Neural cell (in vitro differentiated cells): Measurements from ENCODE around the gene CDK2AP2. TPM values are rescaled to one million over a fixed set of nuclear protein-coding genes. Genes with fewer than 3 reads are reported as not detected.

Experiments used
- H2AFZ ChIP-seq: fragments of 200-600, 300-800 bp; sonication (generic), shearing (Covaris generic); 2 replicates; pipeline ENCODE4 v1.6.0; 2014; ENCODE audit warnings: low read depth, mild to moderate bottlenecking, antibody characterized with exemption, low read length, moderate library complexity
- H3F3A ChIP-seq: fragments of 200-600 bp; shearing (Covaris generic); 2 replicates; pipeline ENCODE4 v1.6.1; 2016; ENCODE audit warnings: mild to moderate bottlenecking, moderate library complexity, mixed read lengths, antibody characterized with exemption, low read length; ENCODE audit not compliant: insufficient read depth, poor library complexity, severe bottlenecking
- H3K27ac ChIP-seq: fragments of 200-600, 300-800 bp; sonication (generic), shearing (Covaris generic); 2 replicates; pipeline ENCODE4 v1.5.1; 2014; ENCODE audit warnings: mild to moderate bottlenecking, low read length, moderate library complexity
- H3K27me3 ChIP-seq: fragments of 300-800, 200-600 bp; sonication (generic), shearing (Covaris generic); 2 replicates; pipeline ENCODE4 v1.6.0; 2014; ENCODE audit warnings: mild to moderate bottlenecking, low read depth, low read length, moderate library complexity; ENCODE audit not compliant: insufficient read depth
- H3K36me3 ChIP-seq: fragments of 300-800, 200-600 bp; sonication (generic), shearing (Covaris generic); 2 replicates; pipeline ENCODE4 v1.5.1; 2014; ENCODE audit warnings: mild to moderate bottlenecking, antibody characterized with exemption, low read length, moderate library complexity; ENCODE audit not compliant: insufficient read depth
- H3K4me2 ChIP-seq: fragments of 300-800, 200-600 bp; sonication (generic), shearing (Covaris generic); 2 replicates; pipeline ENCODE4 v1.6.0; 2014; ENCODE audit warnings: mild to moderate bottlenecking, low read length
- H3K4me3 ChIP-seq: fragments of 300-800, 200-600 bp; sonication (generic), shearing (Covaris generic); 2 replicates; pipeline ENCODE4 v1.5.1; 2014; ENCODE audit warnings: mild to moderate bottlenecking, low read length, moderate library complexity
- H3K79me2 ChIP-seq: fragments of 200-600 bp; shearing (Covaris generic); replicated peaks from 2 replicates; pipeline ENCODE4 v1.6.0; 2014; ENCODE audit warnings: mild to moderate bottlenecking, low read length, moderate library complexity; ENCODE audit not compliant: insufficient read depth
- H3K9ac ChIP-seq: fragments of 300-800, 200-600 bp; sonication (generic), shearing (Covaris generic); 2 replicates; pipeline ENCODE4 v1.6.1; 2016; ENCODE audit warnings: mild to moderate bottlenecking, low read length, mixed read lengths
- H3K9me2 ChIP-seq: fragments of 200-600 bp; shearing (Covaris generic); 2 replicates; pipeline ENCODE4 v1.6.1; 2016; ENCODE audit warnings: mild to moderate bottlenecking, low read length, mixed read lengths; ENCODE audit not compliant: insufficient read depth
- H3K9me3 ChIP-seq: fragments of 200-600, 300-800 bp; sonication (generic), shearing (Covaris generic); 2 replicates; pipeline ENCODE4 v1.6.1; 2016; ENCODE audit warnings: mild to moderate bottlenecking, mixed run types, low read length, moderate library complexity, mixed read lengths
- H4K20me1 ChIP-seq: fragments of 200-600 bp; shearing (Covaris generic); 2 replicates; pipeline ENCODE4 v1.6.1; 2016; ENCODE audit warnings: mild to moderate bottlenecking, mixed run types; ENCODE audit not compliant: insufficient read depth
- CTCF ChIP-seq: fragments of 450-650 bp; IDR thresholded peaks from 2 replicates; pipeline ENCODE4 v1.5.1; 2014; ENCODE audit warnings: antibody characterized with exemption, mild to moderate bottlenecking, moderate library complexity; ENCODE audit not compliant: poor library complexity, severe bottlenecking
- EP300 ChIP-seq: fragments of 450-650 bp; conservative IDR thresholded peaks from 2 replicates; pipeline ENCODE4 v1.6.1; 2014; ENCODE audit warnings: antibody characterized with exemption, mild to moderate bottlenecking, moderate library complexity; ENCODE audit not compliant: poor library complexity, severe bottlenecking
- EZH2 ChIP-seq: fragments of 200-600, 300-800 bp; shearing (Covaris generic), sonication (generic); IDR thresholded peaks from 2 replicates; pipeline ENCODE4 v1.6.1; 2014; ENCODE audit warnings: antibody characterized with exemption, low read length, borderline replicate concordance, mild to moderate bottlenecking; ENCODE audit not compliant: insufficient read depth, poor library complexity, severe bottlenecking
- MXI1 ChIP-seq: fragments of 450-650 bp; conservative IDR thresholded peaks from 2 replicates; pipeline ENCODE4 v1.6.1; 2014; ENCODE audit warnings: antibody characterized with exemption, mild to moderate bottlenecking; ENCODE audit not compliant: poor library complexity, severe bottlenecking
- POLR2AphosphoS5 ChIP-seq: IDR thresholded peaks from 2 replicates; pipeline ENCODE4 v1.6.1; 2012
- RAD21 ChIP-seq: fragments of 450-650 bp; conservative IDR thresholded peaks from 2 replicates; pipeline ENCODE4 v1.6.1; 2014; ENCODE audit warnings: antibody characterized with exemption, mild to moderate bottlenecking, moderate library complexity
- REST ChIP-seq: IDR thresholded peaks from 2 replicates; pipeline ENCODE4 v1.6.1; 2012; ENCODE audit warnings: borderline replicate concordance
- SMC3 ChIP-seq: fragments of 450-650 bp; conservative IDR thresholded peaks from 2 replicates; pipeline ENCODE4 v1.6.1; 2014; ENCODE audit warnings: antibody characterized with exemption, mild to moderate bottlenecking, moderate library complexity; ENCODE audit not compliant: poor library complexity
- TAF1 ChIP-seq: IDR thresholded peaks from 2 replicates; pipeline ENCODE4 v1.6.1; 2012; ENCODE audit warnings: low read depth
- polyA plus RNA-seq: library from polyadenylated mRNA; depleted of rRNA; stranded (reverse); fragments of >200 nt; gene quantifications from 2 replicates; pipeline ENCODE4 v1.2.3, GENCODE V29; 2014

CDK2AP2 gene
- polyA plus RNA-seq, 1 donor from 2014 or later, result 18.1 TPM

- no peaks in the 10 kb centered on the region for H3K79me2 ChIP-seq
- TF ChIP-seq EP300 (no peak), SMC3 (no peak), EZH2 (no peak), TAF1 (no peak), RAD21 (no peak), REST (no peak), CTCF (no peak), POLR2AphosphoS5 (no peak), MXI1 (no peak)
- H3K9me2 ChIP-seq, result no peaks in the 10 kb centered on the region
- H3K27me3 ChIP-seq, result no peaks in the 10 kb centered on the region
- H3F3A ChIP-seq, result no peaks in the 10 kb centered on the region
- no peak overlapping the region for H3K27ac ChIP-seq
- H2AFZ ChIP-seq, result no peak overlapping the region
- H3K4me3 ChIP-seq, result no peak overlapping the region
- H3K9ac ChIP-seq, result no peak overlapping the region
- no peak overlapping the region for H3K4me2 ChIP-seq
- no peaks in the 10 kb centered on the region for H4K20me1 ChIP-seq
- no peaks in the 10 kb centered on the region for H3K9me3 ChIP-seq
- no peaks in the 10 kb centered on the region for H3K36me3 ChIP-seq
Observed at GRCh38 chr11:67520856-67521824, 13.2 kb upstream of the CDK2AP2 start.

GRCh38 chr11:67519726-67520125, 11.8 kb upstream of the CDK2AP2 start:
- TF ChIP-seq RAD21 (no peak), CTCF (no peak), EP300 (no peak), REST (no peak), TAF1 (no peak), SMC3 (no peak), MXI1 (no peak), EZH2 (no peak), POLR2AphosphoS5 (no peak)
- no peaks in the 10 kb centered on the region for H3K9me3 ChIP-seq

More at GRCh38 chr11:67519726-67520125, 11.8 kb upstream of the CDK2AP2 start:
- no peaks in the 10 kb centered on the region for H3F3A ChIP-seq
- H3K9me2 ChIP-seq, result no peaks in the 10 kb centered on the region
- no peak overlapping the region for H3K4me3 ChIP-seq
- H3K79me2 ChIP-seq, result no peaks in the 10 kb centered on the region
- no peaks in the 10 kb centered on the region for H3K27me3 ChIP-seq
- no peak overlapping the region for H3K4me2 ChIP-seq
- no peaks in the 10 kb centered on the region for H4K20me1 ChIP-seq
- H2AFZ ChIP-seq, result no peak overlapping the region
- H3K36me3 ChIP-seq, result no peaks in the 10 kb centered on the region
- H3K9ac ChIP-seq, result no peak overlapping the region
- no peak overlapping the region for H3K27ac ChIP-seq
